ENCODE data around the gene WDR83.
"Not testable (repeated sequence)": the region's sequence is repeated elsewhere in the genome, so short reads cannot be mapped to it uniquely, and the experiment has no call there.

Gene WDR83

GRCh38 chr19:12656899-12657571, 9.6 kb upstream of the WDR83 start:
- DNase-seq (ENCODE audit: low read depth) = no peak

- DNase-seq (ENCODE audit: low read depth) = no peak
Observed at GRCh38 chr19:12657966-12658365, 8.6 kb upstream of the WDR83 start.

- no peak for DNase-seq (ENCODE audit: low read depth)
Observed at GRCh38 chr19:12660980-12661379, 5.6 kb upstream of the WDR83 start.

- no peak for DNase-seq (ENCODE audit: low read depth)
Observed at GRCh38 chr19:12664406-12665280, 2.0 kb upstream of the WDR83 start.

- no peak for DNase-seq (ENCODE audit: low read depth)
Observed at GRCh38 chr19:12665281-12665573, 1.4 kb upstream of the WDR83 start.

DNA sequence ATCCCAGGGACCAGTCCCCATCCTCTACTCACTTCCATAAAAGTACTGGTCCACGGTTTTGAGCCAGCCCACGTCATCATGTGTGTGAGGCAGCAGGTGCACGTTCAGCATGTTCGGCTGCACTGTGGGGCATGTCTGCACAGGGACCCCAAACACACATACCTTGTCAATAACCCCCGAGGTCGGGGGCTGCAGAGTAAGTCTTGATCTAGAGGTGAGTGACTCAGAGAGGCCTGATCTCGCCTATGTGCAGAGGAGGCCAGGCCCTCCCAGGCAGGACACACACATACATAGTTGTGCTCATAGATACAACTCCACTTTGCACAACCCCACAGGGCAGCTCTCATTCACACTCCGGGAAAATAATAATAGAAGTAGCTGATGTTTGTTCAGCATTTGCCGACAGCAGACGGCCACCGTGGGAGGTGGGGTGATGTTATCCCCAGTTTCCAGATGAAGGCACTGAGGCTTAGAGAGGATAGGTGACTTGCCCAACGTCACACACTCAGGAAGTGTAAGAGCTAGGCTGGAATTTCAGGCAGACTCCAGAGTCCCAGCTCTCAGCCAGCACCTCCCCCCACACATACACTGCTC, 839 bp upstream of the WDR83 start:
- DNase-seq (ENCODE audit: low read depth) = no peak

- no peak for DNase-seq (ENCODE audit: low read depth)
Observed at GRCh38 chr19:12667731-12668302, 1.2 kb downstream of the WDR83 start.

- no peak for DNase-seq (ENCODE audit: low read depth)
Observed at GRCh38 chr19:12668346-12668745, 1.7 kb downstream of the WDR83 start.

GRCh38 chr19:12668932-12669269, 2.3 kb downstream of the WDR83 start:
- peak; percentile 20 for DNase-seq (ENCODE audit: low read depth)

- DNase-seq (ENCODE audit: low read depth) = peak; percentile 78
Observed at GRCh38 chr19:12669270-12670158, 2.9 kb downstream of the WDR83 start.

GRCh38 chr19:12670159-12670928, 3.7 kb downstream of the WDR83 start:
- no peak for DNase-seq (ENCODE audit: low read depth)

DNA sequence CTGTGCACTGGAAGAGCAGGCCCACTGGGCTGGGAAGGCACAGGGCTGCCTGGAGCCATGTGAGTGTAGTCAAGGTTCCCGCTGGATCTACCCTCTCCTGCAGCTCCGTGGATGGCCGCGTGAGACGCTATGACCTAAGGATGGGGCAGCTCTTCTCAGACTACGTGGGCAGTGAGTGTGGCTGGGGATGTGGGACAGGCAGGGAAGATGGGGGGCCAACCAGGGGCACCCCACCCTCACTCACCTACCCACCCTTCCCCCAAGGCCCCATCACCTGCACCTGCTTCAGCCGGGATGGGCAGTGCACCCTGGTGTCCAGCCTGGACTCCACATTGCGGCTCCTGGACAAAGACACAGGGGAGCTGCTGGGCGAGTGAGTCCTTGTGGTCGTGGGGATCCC, 6.1 kb downstream of the WDR83 start:
- DNase-seq (ENCODE audit: low read depth) = no peak

- DNase-seq (ENCODE audit: low read depth) = no peak
Observed at GRCh38 chr19:12675399-12675798, 8.8 kb downstream of the WDR83 start.

DNA sequence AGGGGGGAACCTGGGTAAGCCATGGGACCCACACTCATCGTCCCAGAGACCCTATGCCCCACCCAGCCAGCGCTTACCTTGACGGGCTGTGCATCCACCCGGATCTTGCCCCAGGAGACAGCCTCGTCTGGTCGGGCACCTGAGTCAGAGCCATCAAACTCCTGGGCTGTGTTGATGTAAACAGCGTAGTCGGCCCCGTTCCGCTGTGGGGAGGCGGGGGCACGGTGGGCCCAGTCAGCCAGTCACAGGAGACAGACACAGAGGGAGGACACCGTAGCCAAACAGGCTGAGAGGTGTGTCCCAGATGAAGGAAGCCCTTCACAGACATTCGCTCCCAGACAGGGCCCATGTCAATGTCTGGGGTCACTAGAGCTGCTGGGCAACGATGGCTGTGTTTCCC, 9.3 kb downstream of the WDR83 start:
- no peak for DNase-seq (ENCODE audit: low read depth)

GRCh38 chr19:12676384-12676792, 9.8 kb downstream of the WDR83 start:
- DNase-seq (ENCODE audit: low read depth) = peak; percentile 51

DNA sequence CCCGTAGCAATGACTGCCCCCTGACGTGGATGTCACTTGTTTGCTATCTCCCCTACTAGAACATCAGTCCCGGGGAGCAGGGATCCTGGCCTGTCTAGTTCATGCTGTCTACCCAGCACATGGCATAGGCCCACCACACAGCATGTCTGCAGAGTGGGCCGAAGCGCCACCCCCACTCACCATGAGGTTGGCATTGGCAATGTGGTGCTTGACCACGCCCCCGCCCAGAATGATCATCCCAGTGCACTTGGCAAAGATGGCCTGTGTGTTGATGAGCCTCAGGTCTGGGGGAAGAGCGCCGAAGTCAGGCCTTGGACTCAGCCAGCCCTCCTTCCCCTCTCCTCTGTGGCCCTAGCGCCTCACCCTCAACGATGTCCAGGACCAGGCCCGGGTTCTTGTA, 10.3 kb downstream of the WDR83 start:
- DNase-seq (ENCODE audit: low read depth) = no peak

DNA sequence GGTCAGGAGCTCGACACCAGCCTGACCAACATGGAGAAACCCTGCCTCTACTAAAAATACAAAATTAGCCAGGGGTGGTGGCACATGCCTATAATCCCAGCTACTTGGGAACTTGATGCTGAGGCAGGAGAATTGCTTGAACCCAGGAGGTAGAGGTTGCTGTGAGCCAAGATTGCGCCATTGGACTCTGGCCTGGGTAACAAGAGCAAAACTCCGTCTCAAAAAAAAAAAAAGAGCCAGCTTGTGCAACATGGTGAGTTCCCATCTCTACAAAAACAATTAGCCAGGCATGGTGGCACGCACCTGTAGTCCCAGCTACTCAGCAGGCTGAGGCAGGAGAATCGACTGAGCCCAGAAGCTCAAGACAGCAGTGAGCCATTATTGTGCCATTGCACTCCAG, 11.4 kb downstream of the WDR83 start:
- not testable (repeated sequence) for DNase-seq (ENCODE audit: low read depth)

GRCh38 chr19:12680034-12680433, 13.4 kb downstream of the WDR83 start:
- no peak for DNase-seq (ENCODE audit: low read depth)

DNA sequence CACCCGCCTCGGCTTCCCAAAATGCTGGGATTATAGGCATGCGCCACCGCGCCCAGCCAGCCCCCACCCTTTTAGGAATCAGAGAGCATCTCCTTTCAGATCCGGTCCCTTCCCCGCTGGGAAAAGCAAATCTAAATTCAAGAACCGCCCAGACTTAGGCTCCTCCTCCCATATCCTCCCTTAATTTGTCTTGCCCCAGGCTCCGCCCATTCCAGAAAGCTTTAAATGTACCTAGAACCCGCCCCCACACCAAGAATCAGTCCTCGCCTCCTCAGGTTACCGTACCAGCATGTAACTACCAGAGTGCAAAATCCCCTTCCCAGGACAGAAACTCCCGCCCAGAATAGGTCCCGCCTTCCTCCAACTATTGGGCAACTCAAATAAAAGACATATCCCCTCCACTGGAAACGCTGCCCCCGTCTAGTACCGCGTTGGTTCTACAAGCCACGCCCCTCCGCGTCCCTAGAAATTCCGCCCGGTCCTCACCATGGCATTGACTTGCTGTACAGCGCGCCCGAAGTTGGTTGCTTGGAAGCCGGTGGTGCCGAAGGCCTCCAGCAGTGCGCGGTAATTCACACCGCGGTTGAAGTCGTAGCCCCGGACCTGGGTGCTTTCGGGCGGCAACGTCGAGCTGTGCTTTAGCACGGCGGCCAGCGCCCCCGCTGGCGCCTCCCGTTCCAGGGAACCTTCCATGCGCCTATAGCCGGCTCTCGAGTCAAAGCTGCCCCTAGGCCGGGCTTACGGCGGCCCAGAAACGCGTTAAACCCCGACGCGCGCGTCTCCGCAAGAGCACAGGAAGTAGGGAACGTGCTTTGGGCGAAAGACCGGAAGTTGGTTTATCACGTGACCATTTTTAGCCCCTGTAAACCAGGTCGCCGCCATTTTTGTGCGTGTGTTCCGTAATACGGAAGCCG, 14.7 kb downstream of the WDR83 start, which contains the start of gene DHPS:
DHPS (minus strand) TSS at position 807 of the 914 bp plus-strand sequence; CDS start at position 693, 114 bp downstream.
- peak; percentile 88 for DNase-seq (ENCODE audit: low read depth)

DNA sequence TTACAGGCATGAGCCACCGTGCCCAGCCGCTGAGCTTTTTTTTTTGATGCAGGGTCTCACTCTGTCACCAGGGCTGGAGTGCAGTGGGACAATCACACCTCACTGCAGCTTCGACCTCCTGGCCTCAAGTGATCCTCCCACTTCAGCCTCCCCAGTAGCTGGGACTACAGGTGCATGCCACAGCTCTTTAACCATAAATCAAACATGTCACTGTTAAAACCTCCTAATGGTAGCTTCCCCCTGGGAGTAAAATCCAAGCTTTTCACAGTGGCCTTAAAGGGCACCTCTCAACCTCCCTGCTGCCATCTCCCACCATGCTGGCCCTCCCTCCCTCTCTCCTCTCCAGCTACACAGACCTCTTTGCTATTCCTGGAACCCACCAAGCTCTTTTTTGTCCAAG, 19.2 kb downstream of the WDR83 start:
- no peak for DNase-seq (ENCODE audit: low read depth)
